Measurements from ENCODE around the gene CDPF1. TPM values are rescaled to one million over a fixed set of nuclear protein-coding genes. Genes with fewer than 3 reads are reported as not detected.

Gene CDPF1
- total RNA-seq, 1 donor from 2014 or later = 14.3 TPM

GRCh38 chr22:46240073-46240472 is 10.0 kb downstream of the CDPF1 start:
- Mint-ChIP-seq H3K9me3 (no peaks in the 10 kb centered on the region), H3K36me3 (ENCODE audit: low read depth) (peaks cover 34% of the 10 kb centered on the region), H3K4me1 (peaks cover 21% of the 10 kb centered on the region), H3K4me3 (no peak overlapping the region), H3K27me3 (no peaks in the 10 kb centered on the region), H3K27ac (no peak overlapping the region)
- no peak for TF ChIP-seq CTCF (IDR thresholded peaks at IDR 0.05)
- ATAC-seq (ENCODE audit: low read depth) (no peak), DNase-seq (no peak)
- intact Hi-C loops (cut with micrococcal nuclease) = no loop called here
- ChIA-PET POLR2A (interaction anchor here (2.3 kb wide), 1 partner anchor 10 kb away, joined by 5 read pairs; no protein-coding TSS in a partner anchor), CTCF (no interaction called here)

GRCh38 chr22:46239261-46240048 is 10.6 kb downstream of the CDPF1 start:
- intact Hi-C loops (cut with micrococcal nuclease) = no loop called here
- TF ChIP-seq CTCF (IDR thresholded peaks at IDR 0.05) = no peak
- ChIA-PET POLR2A (interaction anchor here (2.3 kb wide), 1 partner anchor 11 kb away, joined by 5 read pairs; no protein-coding TSS in a partner anchor), CTCF (no interaction called here)
- peak overlapping the region; percentile 70 for H3K27ac Mint-ChIP-seq
- no peak overlapping the region for H3K4me3 Mint-ChIP-seq
- DNase-seq (no peak), ATAC-seq (ENCODE audit: low read depth) (no peak)
- no peaks in the 10 kb centered on the region for H3K9me3 Mint-ChIP-seq
- peaks cover 21% of the 10 kb centered on the region for H3K4me1 Mint-ChIP-seq
- H3K36me3 Mint-ChIP-seq (ENCODE audit: low read depth) = peaks cover 35% of the 10 kb centered on the region
- no peaks in the 10 kb centered on the region for H3K27me3 Mint-ChIP-seq

GRCh38 chr22:46238541-46238940 is 11.6 kb downstream of the CDPF1 start:
- no peak overlapping the region for H3K27ac Mint-ChIP-seq
- DNase-seq (no peak), ATAC-seq (ENCODE audit: low read depth) (no peak)
- CTCF ChIA-PET = no interaction called here
- H3K4me3 Mint-ChIP-seq = no peak overlapping the region
- POLR2A ChIA-PET = no interaction called here
- no peaks in the 10 kb centered on the region for H3K9me3 Mint-ChIP-seq
- peaks cover 28% of the 10 kb centered on the region for H3K36me3 Mint-ChIP-seq (ENCODE audit: low read depth)
- intact Hi-C loops (cut with micrococcal nuclease) = no loop called here
- H3K27me3 Mint-ChIP-seq = no peaks in the 10 kb centered on the region
- peaks cover 21% of the 10 kb centered on the region for H3K4me1 Mint-ChIP-seq
- TF ChIP-seq CTCF (IDR thresholded peaks at IDR 0.05) = no peak

- POLR2A ChIA-PET = no interaction called here
- H3K27ac Mint-ChIP-seq = no peak overlapping the region
- DNase-seq (no peak), ATAC-seq (ENCODE audit: low read depth) (no peak)
- CTCF ChIA-PET = no interaction called here
- TF ChIP-seq CTCF (IDR thresholded peaks at IDR 0.05) = no peak
- H3K36me3 Mint-ChIP-seq (ENCODE audit: low read depth) = peaks cover 26% of the 10 kb centered on the region
- intact Hi-C loops (cut with micrococcal nuclease) = no loop called here
- no peak overlapping the region for H3K4me3 Mint-ChIP-seq
- H3K4me1 Mint-ChIP-seq = peaks cover 23% of the 10 kb centered on the region
- no peaks in the 10 kb centered on the region for H3K9me3 Mint-ChIP-seq
- no peaks in the 10 kb centered on the region for H3K27me3 Mint-ChIP-seq
These were observed 12.5 kb downstream of the CDPF1 start for GRCh38 chr22:46237453-46238124.

GRCh38 chr22:46234969-46235368 is 15.1 kb downstream of the CDPF1 start:
- Mint-ChIP-seq H3K27ac (no peak overlapping the region), H3K4me3 (no peak overlapping the region), H3K9me3 (no peaks in the 10 kb centered on the region), H3K36me3 (ENCODE audit: low read depth) (peaks cover 32% of the 10 kb centered on the region), H3K27me3 (no peaks in the 10 kb centered on the region), H3K4me1 (peaks cover 12% of the 10 kb centered on the region)
- ChIA-PET POLR2A (no interaction called here), CTCF (no interaction called here)
- ATAC-seq (ENCODE audit: low read depth) = no peak
- TF ChIP-seq CTCF (IDR thresholded peaks at IDR 0.05) = no peak
- DNase-seq = no peak
- intact Hi-C loops (cut with micrococcal nuclease) = no loop called here
